DOHH2 (cell line): ENCODE results near the gene SDS.

Experiments
- H3F3A ChIP-seq: fragments of 200-600 bp; sonication (generic), shearing (Covaris generic); 2 replicates; pipeline ENCODE4 v1.6.0; 2016; ENCODE audit warnings: antibody characterized with exemption, mild to moderate bottlenecking; ENCODE audit not compliant: control insufficient read depth, insufficient read depth
- H3K27ac ChIP-seq: fragments of 200-600 bp; sonication (generic); 2 replicates; pipeline ENCODE4 v1.5.1; 2014; ENCODE audit warnings: low read depth, mild to moderate bottlenecking, low read length, moderate library complexity
- H3K27me3 ChIP-seq: fragments of 200-600 bp; sonication (generic); 2 replicates; pipeline ENCODE4 v1.6.1; 2014; ENCODE audit warnings: mild to moderate bottlenecking, low read length, mixed read lengths; ENCODE audit not compliant: control insufficient read depth
- H3K36me3 ChIP-seq: fragments of 200-600 bp; sonication (generic); 2 replicates; pipeline ENCODE4 v1.6.1; 2014; ENCODE audit warnings: mild to moderate bottlenecking, low read length, moderate library complexity, mixed read lengths; ENCODE audit not compliant: control insufficient read depth
- H3K4me1 ChIP-seq: fragments of 200-600 bp; sonication (generic); 2 replicates; pipeline ENCODE4 v1.6.1; 2014; ENCODE audit warnings: mild to moderate bottlenecking, low read length, mixed read lengths; ENCODE audit not compliant: control insufficient read depth
- H3K4me2 ChIP-seq: fragments of 200-600 bp; sonication (generic); 2 replicates; pipeline ENCODE4 v1.6.0; 2014; ENCODE audit warnings: mild to moderate bottlenecking, low read length, moderate library complexity
- H3K4me3 ChIP-seq: fragments of 200-600 bp; sonication (generic); 2 replicates; pipeline ENCODE4 v1.5.1; 2014; ENCODE audit warnings: mild to moderate bottlenecking, low read length, mixed read lengths
- H3K79me2 ChIP-seq: fragments of 200-600 bp; sonication (generic); 2 replicates; pipeline ENCODE4 v1.6.1; 2014; ENCODE audit warnings: mild to moderate bottlenecking, low read length, mixed read lengths; ENCODE audit not compliant: control insufficient read depth
- H3K9me2 ChIP-seq: fragments of 200-600 bp; sonication (generic); replicated peaks from 2 replicates; pipeline ENCODE4 v1.6.1; 2014; ENCODE audit warnings: mild to moderate bottlenecking, low read length, mixed read lengths; ENCODE audit not compliant: control insufficient read depth
- H3K9me3 ChIP-seq: fragments of 200-600 bp; sonication (generic); 2 replicates; pipeline ENCODE4 v1.6.1; 2014; ENCODE audit warnings: antibody characterized with exemption, low read length, mixed read lengths; ENCODE audit not compliant: control insufficient read depth, insufficient read depth
- H4K20me1 ChIP-seq: fragments of 200-600 bp; sonication (generic); 2 replicates; pipeline ENCODE4 v1.6.0; 2014; ENCODE audit warnings: low read depth, mild to moderate bottlenecking, antibody characterized with exemption, low read length, moderate library complexity; ENCODE audit not compliant: control insufficient read depth, insufficient read depth
- EZH2phosphoT487 ChIP-seq: fragments of 200-600 bp; sonication (generic); IDR thresholded peaks from 2 replicates; pipeline ENCODE4 v1.6.1; 2017; ENCODE audit warnings: borderline replicate concordance, mild to moderate bottlenecking, antibody characterized with exemption, low read length, moderate library complexity, mixed read lengths
- TF ChIP-seq, protein P1 (sequence below): fragments of 200-600 bp; sonication (generic); IDR thresholded peaks from one replicate; pipeline ENCODE4 v1.5.1; 2014; ENCODE audit warnings: antibody characterized with exemption, mild to moderate bottlenecking, low read depth, low read length; ENCODE audit not compliant: poor library complexity, severe bottlenecking

SDS gene

GRCh38 chr12:113388351-113388750, 15.3 kb downstream of the SDS start:
- H4K20me1 ChIP-seq: no peaks in the 10 kb centered on the region
- H3K27me3 ChIP-seq: no peaks in the 10 kb centered on the region
- TF ChIP-seq, protein P1, sequence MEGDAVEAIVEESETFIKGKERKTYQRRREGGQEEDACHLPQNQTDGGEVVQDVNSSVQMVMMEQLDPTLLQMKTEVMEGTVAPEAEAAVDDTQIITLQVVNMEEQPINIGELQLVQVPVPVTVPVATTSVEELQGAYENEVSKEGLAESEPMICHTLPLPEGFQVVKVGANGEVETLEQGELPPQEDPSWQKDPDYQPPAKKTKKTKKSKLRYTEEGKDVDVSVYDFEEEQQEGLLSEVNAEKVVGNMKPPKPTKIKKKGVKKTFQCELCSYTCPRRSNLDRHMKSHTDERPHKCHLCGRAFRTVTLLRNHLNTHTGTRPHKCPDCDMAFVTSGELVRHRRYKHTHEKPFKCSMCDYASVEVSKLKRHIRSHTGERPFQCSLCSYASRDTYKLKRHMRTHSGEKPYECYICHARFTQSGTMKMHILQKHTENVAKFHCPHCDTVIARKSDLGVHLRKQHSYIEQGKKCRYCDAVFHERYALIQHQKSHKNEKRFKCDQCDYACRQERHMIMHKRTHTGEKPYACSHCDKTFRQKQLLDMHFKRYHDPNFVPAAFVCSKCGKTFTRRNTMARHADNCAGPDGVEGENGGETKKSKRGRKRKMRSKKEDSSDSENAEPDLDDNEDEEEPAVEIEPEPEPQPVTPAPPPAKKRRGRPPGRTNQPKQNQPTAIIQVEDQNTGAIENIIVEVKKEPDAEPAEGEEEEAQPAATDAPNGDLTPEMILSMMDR: no peak
- no peak overlapping the region for H3K4me2 ChIP-seq
- H3K27ac ChIP-seq: no peak overlapping the region
- H3K9me3 ChIP-seq: no peaks in the 10 kb centered on the region
- H3K4me1 ChIP-seq: peaks cover 3% of the 10 kb centered on the region; the same call in 1 of the 2 replicates
- H3F3A ChIP-seq: no peaks in the 10 kb centered on the region
- H3K36me3 ChIP-seq: no peaks in the 10 kb centered on the region
- no peak overlapping the region for H3K4me3 ChIP-seq
- H3K79me2 ChIP-seq: no peaks in the 10 kb centered on the region
- H3K9me2 ChIP-seq: no peaks in the 10 kb centered on the region

GRCh38 chr12:113387631-113388030, 16.1 kb downstream of the SDS start:
- Histone ChIP-seq H3K4me3 (no peak overlapping the region), H4K20me1 (no peaks in the 10 kb centered on the region), H3K79me2 (no peaks in the 10 kb centered on the region), H3K4me2 (no peak overlapping the region), H3F3A (no peaks in the 10 kb centered on the region), H3K4me1 (no peaks in the 10 kb centered on the region), H3K27me3 (no peaks in the 10 kb centered on the region), H3K27ac (no peak overlapping the region), H3K9me2 (no peaks in the 10 kb centered on the region), H3K9me3 (no peaks in the 10 kb centered on the region), H3K36me3 (no peaks in the 10 kb centered on the region)
- no peak for TF ChIP-seq EZH2phosphoT487
- TF ChIP-seq, protein P1: no peak

- Histone ChIP-seq H4K20me1 (no peaks in the 10 kb centered on the region), H3K4me3 (no peak overlapping the region), H3K79me2 (no peaks in the 10 kb centered on the region), H3K27me3 (no peaks in the 10 kb centered on the region), H3K4me2 (no peak overlapping the region), H3K4me1 (no peaks in the 10 kb centered on the region), H3F3A (no peaks in the 10 kb centered on the region), H3K36me3 (no peaks in the 10 kb centered on the region), H3K9me3 (no peaks in the 10 kb centered on the region), H3K9me2 (no peaks in the 10 kb centered on the region), H3K27ac (no peak overlapping the region)
- TF ChIP-seq EZH2phosphoT487: no peak
- TF ChIP-seq, protein P1: no peak
These were observed 16.7 kb downstream of the SDS start for GRCh38 chr12:113386866-113387566.
